Activated CD8-positive, alpha-beta memory T cell treated with anti-CD3 and anti-CD28 coated beads for 24 hours (primary cell): ENCODE results near the gene ATL1.

Experiments used
- DNase-seq: peaks from one replicate; pipeline ENCODE4 v3.0.0-alpha.2; 2020

Gene ATL1

GRCh38 chr14:50559990-50560930 is at the start of gene ATL1:
Gene ATL1, plus strand, starts transcription at chr14:50560145. Its CDS starts 121 bp downstream, at chr14:50560266.
- DNase-seq: peak; percentile 75

GRCh38 chr14:50510157-50510556 is 49.8 kb upstream of the ATL1 start:
- no peak for DNase-seq

GRCh38 chr14:50512463-50512862 is 47.5 kb upstream of the ATL1 start:
- DNase-seq: no peak

- DNase-seq: no peak
These were observed 43.9 kb upstream of the ATL1 start for GRCh38 chr14:50516091-50516490.

- no peak for DNase-seq
These were observed 38.8 kb upstream of the ATL1 start for GRCh38 chr14:50520947-50521815.

GRCh38 chr14:50521912-50522341 is 38.0 kb upstream of the ATL1 start:
- no peak for DNase-seq

- DNase-seq: no peak
These were observed 36.5 kb upstream of the ATL1 start for GRCh38 chr14:50523271-50524041.

- no peak for DNase-seq
These were observed 35.9 kb upstream of the ATL1 start for GRCh38 chr14:50524060-50524459.

GRCh38 chr14:50524731-50525515 is 35.0 kb upstream of the ATL1 start:
- no peak for DNase-seq

- no peak for DNase-seq
These were observed 31.9 kb upstream of the ATL1 start for GRCh38 chr14:50528000-50528399.

- DNase-seq: no peak
These were observed 30.4 kb upstream of the ATL1 start for GRCh38 chr14:50529288-50530179.

- no peak for DNase-seq
These were observed 29.6 kb upstream of the ATL1 start for GRCh38 chr14:50530358-50530757.

GRCh38 chr14:50530794-50531365 is 29.1 kb upstream of the ATL1 start:
- DNase-seq: no peak

GRCh38 chr14:50531595-50532501 is 28.1 kb upstream of the ATL1 start:
- no peak for DNase-seq

- peak; percentile 94 for DNase-seq
These were observed 27.3 kb upstream of the ATL1 start, which contains the start of gene MAP4K5 for GRCh38 chr14:50532502-50533240. Gene MAP4K5, minus strand, starts transcription at chr14:50532569. Its CDS starts 520 bp downstream, at chr14:50532049.

- no peak for DNase-seq
These were observed 26.7 kb upstream of the ATL1 start for GRCh38 chr14:50533241-50533705.

GRCh38 chr14:50533806-50534205 is 26.1 kb upstream of the ATL1 start:
- no peak for DNase-seq

- no peak for DNase-seq
These were observed 25.5 kb upstream of the ATL1 start for GRCh38 chr14:50534416-50534815.
